ENCODE results near the gene RPL3. TPM values are rescaled to one million over a fixed set of nuclear protein-coding genes. Genes with fewer than 3 reads are reported as not detected.
A peak's percentile ranks its signal among the peaks of the same experiment; 100 is the strongest.

RPL3 gene
- total RNA-seq, 2 experiments from 2014 or later, result 1,526 to 1,529 TPM

DNA sequence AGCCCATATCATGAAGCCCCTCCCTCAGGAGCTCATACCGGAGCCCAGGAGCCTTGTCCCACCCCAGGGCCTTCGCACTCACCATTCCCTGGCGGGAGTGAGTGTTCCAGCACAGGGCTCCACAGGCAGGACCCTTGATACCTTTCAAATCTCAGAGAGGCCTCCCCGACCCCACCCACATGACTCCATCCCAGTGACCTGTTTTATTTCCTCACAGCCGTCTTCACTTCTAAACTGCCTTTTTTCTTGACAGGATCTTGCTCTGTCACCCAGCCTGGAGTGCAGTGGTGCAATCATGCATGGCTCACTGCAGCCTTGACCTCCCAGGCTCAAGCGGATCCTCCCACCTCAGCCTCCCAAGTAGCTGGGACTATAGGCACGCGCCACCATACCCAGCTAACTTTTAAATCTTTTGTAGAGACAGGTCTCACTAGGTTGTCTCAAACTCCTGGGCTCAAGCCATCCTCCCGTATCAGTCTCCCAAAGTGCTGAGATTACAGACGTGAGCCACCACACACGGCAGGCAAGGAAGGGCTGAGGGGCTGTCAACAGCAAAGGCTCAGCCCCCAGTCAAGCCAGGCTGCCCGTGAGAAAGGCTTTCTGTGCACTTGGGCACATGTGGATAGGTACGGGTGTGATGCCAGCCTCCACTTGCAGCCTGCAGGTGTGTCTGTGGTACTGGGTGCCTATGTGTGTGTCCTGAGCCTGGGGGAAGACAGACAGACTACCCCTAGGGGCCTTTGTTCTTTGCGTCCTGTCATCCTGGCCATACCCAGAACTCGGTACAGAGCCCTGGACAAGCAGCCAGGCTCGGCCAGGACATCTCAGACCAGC is 9.3 kb downstream of the RPL3 start:
- Mint-ChIP-seq H3K4me1 (peaks cover 38% of the 10 kb centered on the region), H3K4me3 (no peak overlapping the region), H3K27ac (peak overlapping the region; percentile 12), H3K36me3 (ENCODE audit: low read depth) (peaks cover 39% of the 10 kb centered on the region), H3K9me3 (no peaks in the 10 kb centered on the region), H3K27me3 (no peaks in the 10 kb centered on the region)
- ChIA-PET CTCF (interaction anchor here (1.0 to 3.4 kb wide), 12 partner anchors 10 to 541 kb away, joined by 3 to 42 read pairs (median 5); partner anchors contain the start of gene RPL3), POLR2A (interaction anchor here (0.7 to 3.6 kb wide), 8 partner anchors 9 to 213 kb away, joined by 3 to 26 read pairs (median 6); partner anchors contain the start of genes ATF4 and RPL3)
- DNase-seq, result no peak

DNA sequence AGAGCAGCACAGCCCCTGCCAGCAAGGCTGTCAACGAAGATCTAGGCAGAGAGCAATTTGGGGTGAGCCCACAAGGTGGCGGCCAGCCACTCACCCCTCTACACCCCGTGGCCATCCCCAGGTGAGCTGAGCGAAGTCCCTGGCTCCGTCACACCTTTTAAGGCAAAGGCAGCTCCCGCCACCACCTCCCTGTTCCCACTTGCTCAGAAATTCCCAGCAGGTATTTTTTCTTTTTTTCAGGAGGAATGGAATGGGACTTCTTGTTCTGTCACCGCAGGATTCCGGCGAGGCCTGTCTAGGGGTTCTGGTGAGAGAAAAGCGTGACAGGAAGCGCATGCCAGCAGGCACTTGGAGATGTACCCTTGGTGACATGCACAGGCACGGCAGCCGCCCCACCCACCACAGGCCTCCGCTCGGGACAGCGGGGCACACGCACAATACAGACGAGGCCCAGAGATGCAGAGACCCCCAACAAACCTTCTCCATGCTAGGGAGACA is 10.0 kb downstream of the RPL3 start:
- no peak for DNase-seq

GRCh38 chr22:39308614-39309363 is 10.6 kb downstream of the RPL3 start:
- POLR2A ChIA-PET, result interaction anchor here (1.0 to 3.6 kb wide), 2 partner anchors 10 to 138 kb away, joined by 4 to 26 read pairs; partner anchors contain the start of gene RPL3
- H3K27me3 Mint-ChIP-seq, result no peaks in the 10 kb centered on the region
- peaks cover 27% of the 10 kb centered on the region for H3K4me1 Mint-ChIP-seq

More for the DNA sequence above, 10.0 kb downstream of the RPL3 start:
- no peaks in the 10 kb centered on the region for H3K27me3 Mint-ChIP-seq
- no peaks in the 10 kb centered on the region for H3K9me3 Mint-ChIP-seq
- H3K27ac Mint-ChIP-seq, result no peak overlapping the region
- ChIA-PET CTCF (interaction anchor here (1.0 to 3.4 kb wide), 5 partner anchors 10 to 174 kb away, joined by 3 to 25 read pairs (median 3); partner anchors contain the start of gene RPL3), POLR2A (interaction anchor here (1.0 to 3.6 kb wide), 2 partner anchors 10 to 138 kb away, joined by 4 to 26 read pairs; partner anchors contain the start of gene RPL3)
- H3K4me1 Mint-ChIP-seq, result peaks cover 31% of the 10 kb centered on the region
- H3K36me3 Mint-ChIP-seq (ENCODE audit: low read depth), result peaks cover 32% of the 10 kb centered on the region
- no peak overlapping the region for H3K4me3 Mint-ChIP-seq

GRCh38 chr22:39306456-39307361 is 12.7 kb downstream of the RPL3 start:
- Mint-ChIP-seq H3K27me3 (no peaks in the 10 kb centered on the region), H3K9me3 (no peaks in the 10 kb centered on the region), H3K36me3 (ENCODE audit: low read depth) (peaks cover 8% of the 10 kb centered on the region), H3K4me1 (peaks cover 17% of the 10 kb centered on the region), H3K27ac (no peak overlapping the region), H3K4me3 (no peak overlapping the region)
- peak; percentile 65 for DNase-seq
- ChIA-PET POLR2A (interaction anchor here (1.1 to 1.9 kb wide), 4 partner anchors 9 to 12 kb away, joined by 3 to 13 read pairs (median 4); partner anchors contain the start of gene RPL3), CTCF (interaction anchor here (0.9 to 6.8 kb wide), 7 partner anchors 9 to 538 kb away, joined by 3 to 74 read pairs (median 6); partner anchors contain the start of gene RPL3)

More at GRCh38 chr22:39308614-39309363, 10.6 kb downstream of the RPL3 start:
- H3K9me3 Mint-ChIP-seq, result no peaks in the 10 kb centered on the region
- H3K36me3 Mint-ChIP-seq (ENCODE audit: low read depth), result peaks cover 26% of the 10 kb centered on the region
- CTCF ChIA-PET, result interaction anchor here (0.6 to 3.4 kb wide), 6 partner anchors 11 to 217 kb away, joined by 3 to 25 read pairs (median 3); partner anchors contain the start of gene RPL3
- peak overlapping the region; percentile 7 for H3K27ac Mint-ChIP-seq
- DNase-seq, result no peak
- no peak overlapping the region for H3K4me3 Mint-ChIP-seq

DNA sequence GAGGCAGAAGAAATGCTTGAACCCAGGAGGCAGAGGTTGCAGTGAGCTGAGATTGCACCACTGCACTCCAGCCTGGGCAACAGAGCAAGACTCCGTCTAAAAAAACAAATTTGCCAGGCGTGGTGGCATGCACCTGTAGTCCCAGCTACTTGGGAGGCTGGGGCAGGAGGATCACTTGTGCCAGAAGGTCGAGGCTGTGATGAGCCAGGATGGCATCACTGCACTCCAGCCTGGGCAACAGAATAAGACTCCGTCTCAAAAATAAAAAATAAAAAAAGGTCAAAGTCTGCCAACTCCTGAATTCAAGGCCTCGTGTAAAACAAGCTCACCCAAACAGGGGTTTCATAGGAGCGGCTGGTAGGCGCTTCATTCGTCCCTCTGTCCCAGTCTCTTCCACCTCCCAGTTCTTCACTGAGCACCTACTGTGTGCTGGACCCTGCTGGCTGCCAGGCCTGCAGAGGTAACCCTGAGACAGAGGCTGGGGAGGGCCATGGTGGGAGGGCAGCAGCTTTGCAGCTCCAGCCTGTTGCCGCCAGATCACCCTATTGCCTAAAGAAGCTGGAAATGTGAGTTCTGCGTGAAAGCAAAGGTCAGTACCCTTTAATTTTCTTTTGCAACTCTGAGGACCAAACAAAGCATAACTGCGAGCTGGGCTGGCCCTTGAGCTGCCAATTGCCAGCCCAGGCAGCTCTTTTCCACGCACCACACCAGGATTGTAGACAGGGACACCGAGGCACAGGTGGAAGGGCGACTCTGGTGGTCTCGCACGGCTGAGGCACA is 15.3 kb downstream of the RPL3 start:
- Mint-ChIP-seq H3K36me3 (ENCODE audit: low read depth) (no peaks in the 10 kb centered on the region), H3K27ac (no peak overlapping the region), H3K4me3 (no peak overlapping the region), H3K27me3 (peaks cover 17% of the 10 kb centered on the region), H3K9me3 (no peaks in the 10 kb centered on the region), H3K4me1 (peaks cover 10% of the 10 kb centered on the region)
- DNase-seq, result no peak
- ChIA-PET CTCF (interaction anchor here (1.2 to 6.8 kb wide), 3 partner anchors 12 to 135 kb away, joined by 4 to 74 read pairs (median 24); no protein-coding TSS in a partner anchor), POLR2A (interaction anchor here (1.7 kb wide), 1 partner anchor 12 kb away, joined by 8 read pairs; no protein-coding TSS in a partner anchor)

GRCh38 chr22:39303358-39303757 is 16.1 kb downstream of the RPL3 start:
- Mint-ChIP-seq H3K27me3 (peaks cover 17% of the 10 kb centered on the region), H3K27ac (no peak overlapping the region), H3K9me3 (no peaks in the 10 kb centered on the region), H3K4me1 (peaks cover 4% of the 10 kb centered on the region), H3K4me3 (no peak overlapping the region), H3K36me3 (ENCODE audit: low read depth) (no peaks in the 10 kb centered on the region)
- DNase-seq, result no peak
- ChIA-PET POLR2A (interaction anchor here (1.3 kb wide), 1 partner anchor 12 kb away, joined by 4 read pairs; no protein-coding TSS in a partner anchor), CTCF (interaction anchor here (4.1 to 6.8 kb wide), 2 partner anchors 13 to 134 kb away, joined by 24 to 74 read pairs; no protein-coding TSS in a partner anchor)

DNA sequence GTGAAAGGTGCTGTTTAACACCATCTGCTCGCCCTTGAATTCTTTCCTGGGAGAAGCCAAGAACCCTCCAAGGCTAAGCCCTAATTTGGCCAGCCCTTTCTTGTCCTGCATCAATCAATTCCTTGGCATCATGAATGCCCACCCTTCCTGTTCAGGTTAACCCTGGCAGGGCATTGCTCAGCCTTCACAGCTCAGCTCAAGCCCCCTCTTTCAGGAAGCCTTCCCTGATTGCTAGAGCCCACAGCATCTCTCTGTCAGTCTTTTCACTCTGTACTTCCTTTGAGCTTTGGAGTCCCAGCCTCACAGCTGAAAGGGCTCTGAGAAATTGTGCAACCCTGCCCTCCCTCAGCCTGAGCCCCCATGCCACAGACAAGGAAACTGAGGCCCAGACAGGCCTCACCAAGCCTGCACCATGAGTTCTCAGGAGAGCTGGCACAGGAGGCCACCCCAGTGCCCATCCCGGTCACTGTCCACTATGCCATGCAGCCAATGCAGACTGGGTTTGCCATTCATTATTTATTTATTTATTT is 16.9 kb downstream of the RPL3 start:
- Mint-ChIP-seq H3K27ac (no peak overlapping the region), H3K4me3 (no peak overlapping the region)
- CTCF ChIA-PET, result interaction anchor here (1.7 to 6.8 kb wide), 3 partner anchors 9 to 133 kb away, joined by 5 to 74 read pairs (median 24); no protein-coding TSS in a partner anchor

GRCh38 chr22:39301926-39302325 is 17.5 kb downstream of the RPL3 start:
- DNase-seq, result no peak
- no peaks in the 10 kb centered on the region for H3K9me3 Mint-ChIP-seq
- H3K4me1 Mint-ChIP-seq, result peaks cover 4% of the 10 kb centered on the region
- POLR2A ChIA-PET, result interaction anchor here (1.3 kb wide), 1 partner anchor 13 kb away, joined by 4 read pairs; no protein-coding TSS in a partner anchor
- no peak overlapping the region for H3K4me3 Mint-ChIP-seq
- no peak overlapping the region for H3K27ac Mint-ChIP-seq
- CTCF ChIA-PET, result interaction anchor here (1.7 to 6.8 kb wide), 2 partner anchors 9 to 132 kb away, joined by 5 to 74 read pairs; no protein-coding TSS in a partner anchor
- H3K36me3 Mint-ChIP-seq (ENCODE audit: low read depth), result no peaks in the 10 kb centered on the region
- peaks cover 22% of the 10 kb centered on the region for H3K27me3 Mint-ChIP-seq

More for the DNA sequence above, 16.9 kb downstream of the RPL3 start:
- H3K4me1 Mint-ChIP-seq, result peaks cover 4% of the 10 kb centered on the region
- POLR2A ChIA-PET, result interaction anchor here (1.3 kb wide), 1 partner anchor 12 kb away, joined by 4 read pairs; no protein-coding TSS in a partner anchor
- peaks cover 22% of the 10 kb centered on the region for H3K27me3 Mint-ChIP-seq
- DNase-seq, result no peak
- H3K9me3 Mint-ChIP-seq, result no peaks in the 10 kb centered on the region
- H3K36me3 Mint-ChIP-seq (ENCODE audit: low read depth), result no peaks in the 10 kb centered on the region

- ChIA-PET POLR2A (interaction anchor here (1.1 kb wide), 1 partner anchor 130 kb away, joined by 3 read pairs; no protein-coding TSS in a partner anchor), CTCF (interaction anchor here (1.7 kb wide), 1 partner anchor 10 kb away, joined by 5 read pairs; no protein-coding TSS in a partner anchor)
- Mint-ChIP-seq H3K27me3 (peaks cover 26% of the 10 kb centered on the region), H3K4me1 (peaks cover 4% of the 10 kb centered on the region), H3K36me3 (ENCODE audit: low read depth) (no peaks in the 10 kb centered on the region), H3K9me3 (no peaks in the 10 kb centered on the region), H3K27ac (no peak overlapping the region), H3K4me3 (no peak overlapping the region)
- no peak for DNase-seq
These were observed 18.3 kb downstream of the RPL3 start for GRCh38 chr22:39301108-39301507.

- CTCF ChIA-PET, result no interaction called here
- H3K36me3 Mint-ChIP-seq (ENCODE audit: low read depth), result no peaks in the 10 kb centered on the region
- POLR2A ChIA-PET, result interaction anchor here (1.0 to 1.1 kb wide), 3 partner anchors 20 to 129 kb away, joined by 3 read pairs; no protein-coding TSS in a partner anchor
These were observed 19.1 kb downstream of the RPL3 start for GRCh38 chr22:39300186-39300830.

More at GRCh38 chr22:39300186-39300830, 19.1 kb downstream of the RPL3 start:
- no peak for DNase-seq
- Mint-ChIP-seq H3K27me3 (peaks cover 26% of the 10 kb centered on the region), H3K4me3 (no peak overlapping the region), H3K27ac (no peak overlapping the region), H3K9me3 (no peaks in the 10 kb centered on the region), H3K4me1 (peaks cover 4% of the 10 kb centered on the region)
